ENCODE data around the gene CLEC10A. TPM values are rescaled to one million over a fixed set of nuclear protein-coding genes. Genes with fewer than 3 reads are reported as not detected.

Gene CLEC10A
- total and polyA plus RNA-seq, 2 experiments from 2014 or later, result not detected

DNA sequence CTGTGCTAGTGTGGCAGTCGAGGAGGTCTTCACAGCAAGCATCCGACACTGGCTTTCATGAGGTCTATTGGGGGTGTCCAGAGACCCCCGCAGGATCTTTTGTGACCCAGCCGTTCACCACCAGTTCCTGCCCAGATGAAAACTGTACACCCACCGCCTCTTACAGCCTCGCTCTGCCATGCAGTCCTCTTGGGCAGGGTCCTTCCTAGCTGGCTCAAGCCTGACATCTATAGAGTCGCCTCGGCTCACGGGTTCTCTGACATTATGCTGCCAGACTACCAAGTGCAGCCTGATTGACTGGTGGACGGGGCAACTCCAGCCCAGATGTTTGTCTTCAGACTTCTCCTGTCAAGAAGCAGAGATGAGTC lies 14.6 kb upstream of the CLEC10A start:
- TF ChIP-seq POLR2AphosphoS5 (IDR thresholded peaks at IDR 0.05; ENCODE audit: low read depth), result no peak
- TF ChIP-seq ZNF114 (CRISPR knock-in tag; IDR thresholded peaks at IDR 0.05), result no peak
- TF ChIP-seq JUNB (IDR thresholded peaks at IDR 0.05; ENCODE audit: unreplicated experiment), result no peak
- no peak for TF ChIP-seq ZNF331 (CRISPR knock-in tag; IDR thresholded peaks at IDR 0.05; ENCODE audit: low read depth)
- no peak for TF ChIP-seq EZH2 (IDR thresholded peaks at IDR 0.05; ENCODE audit: low read depth, unreplicated experiment)
- no peak for TF ChIP-seq CTCF (conservative IDR thresholded peaks at IDR 0.05; ENCODE audit: low read depth in 2 of 2)
- TF ChIP-seq, protein P1, sequence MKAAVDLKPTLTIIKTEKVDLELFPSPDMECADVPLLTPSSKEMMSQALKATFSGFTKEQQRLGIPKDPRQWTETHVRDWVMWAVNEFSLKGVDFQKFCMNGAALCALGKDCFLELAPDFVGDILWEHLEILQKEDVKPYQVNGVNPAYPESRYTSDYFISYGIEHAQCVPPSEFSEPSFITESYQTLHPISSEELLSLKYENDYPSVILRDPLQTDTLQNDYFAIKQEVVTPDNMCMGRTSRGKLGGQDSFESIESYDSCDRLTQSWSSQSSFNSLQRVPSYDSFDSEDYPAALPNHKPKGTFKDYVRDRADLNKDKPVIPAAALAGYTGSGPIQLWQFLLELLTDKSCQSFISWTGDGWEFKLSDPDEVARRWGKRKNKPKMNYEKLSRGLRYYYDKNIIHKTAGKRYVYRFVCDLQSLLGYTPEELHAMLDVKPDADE (IDR thresholded peaks at IDR 0.05), result no peak
- TF ChIP-seq ZNF462 (CRISPR knock-in tag; IDR thresholded peaks at IDR 0.05), result no peak
- TF ChIP-seq CREB1 (CRISPR knock-in tag; IDR thresholded peaks at IDR 0.05; ENCODE audit: low read depth), result no peak
- TF ChIP-seq STAT1 (IDR thresholded peaks at IDR 0.05; ENCODE audit: unreplicated experiment), result no peak
- TF ChIP-seq, protein P2, sequence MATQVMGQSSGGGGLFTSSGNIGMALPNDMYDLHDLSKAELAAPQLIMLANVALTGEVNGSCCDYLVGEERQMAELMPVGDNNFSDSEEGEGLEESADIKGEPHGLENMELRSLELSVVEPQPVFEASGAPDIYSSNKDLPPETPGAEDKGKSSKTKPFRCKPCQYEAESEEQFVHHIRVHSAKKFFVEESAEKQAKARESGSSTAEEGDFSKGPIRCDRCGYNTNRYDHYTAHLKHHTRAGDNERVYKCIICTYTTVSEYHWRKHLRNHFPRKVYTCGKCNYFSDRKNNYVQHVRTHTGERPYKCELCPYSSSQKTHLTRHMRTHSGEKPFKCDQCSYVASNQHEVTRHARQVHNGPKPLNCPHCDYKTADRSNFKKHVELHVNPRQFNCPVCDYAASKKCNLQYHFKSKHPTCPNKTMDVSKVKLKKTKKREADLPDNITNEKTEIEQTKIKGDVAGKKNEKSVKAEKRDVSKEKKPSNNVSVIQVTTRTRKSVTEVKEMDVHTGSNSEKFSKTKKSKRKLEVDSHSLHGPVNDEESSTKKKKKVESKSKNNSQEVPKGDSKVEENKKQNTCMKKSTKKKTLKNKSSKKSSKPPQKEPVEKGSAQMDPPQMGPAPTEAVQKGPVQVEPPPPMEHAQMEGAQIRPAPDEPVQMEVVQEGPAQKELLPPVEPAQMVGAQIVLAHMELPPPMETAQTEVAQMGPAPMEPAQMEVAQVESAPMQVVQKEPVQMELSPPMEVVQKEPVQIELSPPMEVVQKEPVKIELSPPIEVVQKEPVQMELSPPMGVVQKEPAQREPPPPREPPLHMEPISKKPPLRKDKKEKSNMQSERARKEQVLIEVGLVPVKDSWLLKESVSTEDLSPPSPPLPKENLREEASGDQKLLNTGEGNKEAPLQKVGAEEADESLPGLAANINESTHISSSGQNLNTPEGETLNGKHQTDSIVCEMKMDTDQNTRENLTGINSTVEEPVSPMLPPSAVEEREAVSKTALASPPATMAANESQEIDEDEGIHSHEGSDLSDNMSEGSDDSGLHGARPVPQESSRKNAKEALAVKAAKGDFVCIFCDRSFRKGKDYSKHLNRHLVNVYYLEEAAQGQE (IDR thresholded peaks at IDR 0.05; ENCODE audit: unreplicated experiment), result no peak
- no peak for TF ChIP-seq NANOG (IDR thresholded peaks at IDR 0.05; ENCODE audit: borderline replicate concordance)
- no peak for TF ChIP-seq EZH2phosphoT487 (IDR thresholded peaks at IDR 0.05; ENCODE audit: unreplicated experiment)
- H3K27me3 Mint-ChIP-seq (ENCODE audit: insufficient read depth, low read depth, poor library complexity), result peaks cover 7% of the 10 kb centered on the region

More for the DNA sequence above, 14.6 kb upstream of the CLEC10A start:
- H4K20me1 ChIP-seq (replicated peaks; ENCODE audit: insufficient read depth), result no peaks in the 10 kb centered on the region
- DNase-seq (ENCODE audit: low spot score), result no peak
- no peak overlapping the region for H3K27ac ChIP-seq (ENCODE audit: low read depth)
- H3K4me1 ChIP-seq (ENCODE audit: insufficient read depth), result no peaks in the 10 kb centered on the region
- H3K9me2 ChIP-seq (ENCODE audit: insufficient read depth), result no peaks in the 10 kb centered on the region
- no peak overlapping the region for H3K27ac Mint-ChIP-seq
- H3K79me2 ChIP-seq (replicated peaks; ENCODE audit: insufficient read depth), result no peaks in the 10 kb centered on the region
- no peak overlapping the region for H3K4me3 Mint-ChIP-seq
- no peak overlapping the region for H3K4me2 ChIP-seq
- peaks cover 8% of the 10 kb centered on the region for H3K4me1 Mint-ChIP-seq
- no peaks in the 10 kb centered on the region for H3K36me3 ChIP-seq (ENCODE audit: insufficient read depth)
- H2AFZ ChIP-seq, result no peak overlapping the region; the same call in 1 of the 2 replicates
- no peaks in the 10 kb centered on the region for H3K9me3 Mint-ChIP-seq
- H3F3A ChIP-seq (replicated peaks; ENCODE audit: low read depth), result no peaks in the 10 kb centered on the region
- H3K4me3 ChIP-seq, result no peak overlapping the region
- H3K27me3 ChIP-seq (ENCODE audit: insufficient read depth), result peaks cover 5% of the 10 kb centered on the region
- no peaks in the 10 kb centered on the region; the same call in 2 of the 3 replicates for H3K36me3 Mint-ChIP-seq (ENCODE audit: low read depth)
- no peak for ATAC-seq

All from GM23338 (cell line).